Measurements from ENCODE around the gene GTF2A2. TPM values are rescaled to one million over a fixed set of nuclear protein-coding genes. Genes with fewer than 3 reads are reported as not detected.

Gene GTF2A2
- total RNA-seq, 1 donor = 19.2 TPM

DNA sequence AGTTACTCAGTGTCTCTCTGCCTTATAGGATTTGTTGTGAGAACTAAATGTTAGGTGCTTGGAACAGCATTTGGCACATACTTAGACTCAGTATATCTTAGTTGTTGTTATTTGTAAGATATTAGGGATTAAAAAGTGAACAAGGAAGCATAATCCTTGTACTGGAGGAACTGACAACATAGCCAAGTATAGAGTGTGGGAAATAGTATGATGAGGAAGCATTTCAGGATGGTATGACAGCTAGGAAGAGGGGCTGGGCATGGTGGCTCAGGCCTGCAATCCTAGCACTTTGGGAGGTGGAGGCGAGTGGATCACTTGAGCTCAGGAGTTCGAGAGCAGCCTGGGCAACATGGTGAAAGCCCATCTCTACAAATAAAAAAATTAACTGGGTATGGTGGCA is 62.3 kb downstream of the GTF2A2 start:
- peaks cover 11% of the 10 kb centered on the region for H3K4me1 ChIP-seq (ENCODE audit: insufficient read depth, low read length)
- peak overlapping the region; percentile 91 for H3K27ac ChIP-seq (ENCODE audit: low read depth, low read length)
- H3K36me3 ChIP-seq (ENCODE audit: insufficient read depth, low read length) = no peaks in the 10 kb centered on the region
- H3K9me3 ChIP-seq (ENCODE audit: low read depth, low read length) = no peaks in the 10 kb centered on the region
- no peak for TF ChIP-seq CTCF (IDR thresholded peaks at IDR 0.05; ENCODE audit: extremely low read depth, low read depth, low read length)
- no peaks in the 10 kb centered on the region for H3K79me2 ChIP-seq (ENCODE audit: insufficient read depth, low read length)
- H3K27me3 ChIP-seq (ENCODE audit: insufficient read depth, low read length) = no peaks in the 10 kb centered on the region
- H4K20me1 ChIP-seq (ENCODE audit: insufficient read depth, low read length) = no peaks in the 10 kb centered on the region
- no peak overlapping the region for H3K4me3 ChIP-seq (ENCODE audit: insufficient read depth, low read length)
- DNase-seq (ENCODE audit: insufficient read length, low spot score, missing footprints) = no peak
- H3K4me2 ChIP-seq (ENCODE audit: insufficient read depth, low read length) = peak overlapping the region; percentile 26
- peak overlapping the region; percentile 43 for H2AFZ ChIP-seq (ENCODE audit: low read length)

GRCh38 chr15:59594493-59594942 is 62.8 kb downstream of the GTF2A2 start:
- Histone ChIP-seq H3K4me1 (ENCODE audit: insufficient read depth, low read length) (peaks cover 11% of the 10 kb centered on the region), H3K27ac (ENCODE audit: low read depth, low read length) (peak overlapping the region; percentile 91), H3K9me3 (ENCODE audit: low read depth, low read length) (no peaks in the 10 kb centered on the region), H2AFZ (ENCODE audit: low read length) (peak overlapping the region; percentile 43), H3K79me2 (ENCODE audit: insufficient read depth, low read length) (no peaks in the 10 kb centered on the region), H3K4me2 (ENCODE audit: insufficient read depth, low read length) (peak overlapping the region; percentile 26), H3K27me3 (ENCODE audit: insufficient read depth, low read length) (no peaks in the 10 kb centered on the region), H3K4me3 (ENCODE audit: insufficient read depth, low read length) (no peak overlapping the region), H4K20me1 (ENCODE audit: insufficient read depth, low read length) (no peaks in the 10 kb centered on the region), H3K36me3 (ENCODE audit: insufficient read depth, low read length) (no peaks in the 10 kb centered on the region)
- no peak for TF ChIP-seq CTCF (IDR thresholded peaks at IDR 0.05; ENCODE audit: extremely low read depth, low read depth, low read length)
- peak; percentile 89 for DNase-seq (ENCODE audit: insufficient read length, low spot score, missing footprints)

GRCh38 chr15:59591356-59591755 is 66.0 kb downstream of the GTF2A2 start:
- Histone ChIP-seq H3K36me3 (ENCODE audit: insufficient read depth, low read length) (no peaks in the 10 kb centered on the region), H2AFZ (ENCODE audit: low read length) (peak overlapping the region; percentile 31), H3K27me3 (ENCODE audit: insufficient read depth, low read length) (no peaks in the 10 kb centered on the region), H3K9me3 (ENCODE audit: low read depth, low read length) (no peaks in the 10 kb centered on the region), H3K4me3 (ENCODE audit: insufficient read depth, low read length) (no peak overlapping the region), H3K79me2 (ENCODE audit: insufficient read depth, low read length) (no peaks in the 10 kb centered on the region), H3K4me2 (ENCODE audit: insufficient read depth, low read length) (no peak overlapping the region), H3K4me1 (ENCODE audit: insufficient read depth, low read length) (peaks cover 11% of the 10 kb centered on the region), H4K20me1 (ENCODE audit: insufficient read depth, low read length) (no peaks in the 10 kb centered on the region), H3K27ac (ENCODE audit: low read depth, low read length) (no peak overlapping the region)
- DNase-seq (ENCODE audit: insufficient read length, low spot score, missing footprints) = no peak
- TF ChIP-seq CTCF (IDR thresholded peaks at IDR 0.05; ENCODE audit: extremely low read depth, low read depth, low read length) = no peak

GRCh38 chr15:59590027-59590426 is 67.3 kb downstream of the GTF2A2 start:
- Histone ChIP-seq H3K4me1 (ENCODE audit: insufficient read depth, low read length) (peaks cover 7% of the 10 kb centered on the region), H2AFZ (ENCODE audit: low read length) (no peak overlapping the region), H4K20me1 (ENCODE audit: insufficient read depth, low read length) (no peaks in the 10 kb centered on the region), H3K79me2 (ENCODE audit: insufficient read depth, low read length) (no peaks in the 10 kb centered on the region), H3K27me3 (ENCODE audit: insufficient read depth, low read length) (no peaks in the 10 kb centered on the region), H3K4me2 (ENCODE audit: insufficient read depth, low read length) (no peak overlapping the region), H3K27ac (ENCODE audit: low read depth, low read length) (no peak overlapping the region), H3K4me3 (ENCODE audit: insufficient read depth, low read length) (no peak overlapping the region), H3K36me3 (ENCODE audit: insufficient read depth, low read length) (no peaks in the 10 kb centered on the region), H3K9me3 (ENCODE audit: low read depth, low read length) (no peaks in the 10 kb centered on the region)
- no peak for TF ChIP-seq CTCF (IDR thresholded peaks at IDR 0.05; ENCODE audit: extremely low read depth, low read depth, low read length)
- DNase-seq (ENCODE audit: insufficient read length, low spot score, missing footprints) = no peak

Other genes starting within 250 kb of the GTF2A2 start
- gene FAM81A, start 219.3 kb downstream of the GTF2A2 start, total RNA-seq = 0.29 and 0.72 TPM in 2 replicates
- 0.72 and 1.2 TPM in 2 replicates for gene GCNT3, start 45.7 kb downstream of the GTF2A2 start, total RNA-seq
- gene BNIP2, start 31.8 kb upstream of the GTF2A2 start, total RNA-seq = 129 and 161 TPM in 2 replicates